Parathyroid adenoma (tissue), 2 donors: ENCODE results near the gene KRT6A.

ENCODE experiments used
- H2AFZ ChIP-seq: fragments of 300-600 bp; sonication (generic); one replicate; pipeline ENCODE4 v1.7.0; 2017; ENCODE audit warnings: antibody characterized with exemption, mild to moderate bottlenecking
- H3K27ac ChIP-seq: fragments of 300-600 bp; sonication (generic); one replicate; pipeline ENCODE4 v1.7.0; 2017
- H3K27me3 ChIP-seq: fragments of 300-600 bp; sonication (generic); one replicate; pipeline ENCODE4 v1.7.0; 2017; ENCODE audit warnings: low read length; ENCODE audit not compliant: control insufficient read depth, insufficient read depth
- H3K36me3 ChIP-seq: fragments of 300-600 bp; sonication (generic); one replicate; pipeline ENCODE4 v1.7.0; 2017; ENCODE audit warnings: low read length; ENCODE audit not compliant: control insufficient read depth, insufficient read depth
- H3K4me1 ChIP-seq: fragments of 300-600 bp; sonication (generic); one replicate; pipeline ENCODE4 v1.7.0; 2017; ENCODE audit warnings: control low read depth
- H3K4me2 ChIP-seq: fragments of 300-600 bp; sonication (generic); one replicate; pipeline ENCODE4 v1.7.0; 2017; ENCODE audit warnings: low read length
- H3K4me3 ChIP-seq: fragments of 300-600 bp; sonication (generic); one replicate; pipeline ENCODE4 v1.7.0; 2017; ENCODE audit warnings: low read depth, low read length
- H3K79me2 ChIP-seq: fragments of 300-600 bp; sonication (generic); one replicate; pipeline ENCODE4 v1.7.0; 2017; ENCODE audit warnings: control low read depth
- H3K9ac ChIP-seq: fragments of 300-600 bp; sonication (generic); one replicate; pipeline ENCODE4 v1.7.0; 2017; ENCODE audit warnings: mild to moderate bottlenecking
- H3K9me3 ChIP-seq: fragments of 300-600 bp; sonication (generic); one replicate; pipeline ENCODE4 v1.7.0; 2017; ENCODE audit warnings: low read length; ENCODE audit not compliant: control insufficient read depth
- TF ChIP-seq, protein P1 (sequence below): fragments of 300-600 bp; sonication (generic); IDR thresholded peaks from one replicate; pipeline ENCODE4 v1.7.0; 2017; ENCODE audit warnings: antibody characterized with exemption, mild to moderate bottlenecking
- donor health status: primary hyperparathyroidism.

KRT6A gene

DNA sequence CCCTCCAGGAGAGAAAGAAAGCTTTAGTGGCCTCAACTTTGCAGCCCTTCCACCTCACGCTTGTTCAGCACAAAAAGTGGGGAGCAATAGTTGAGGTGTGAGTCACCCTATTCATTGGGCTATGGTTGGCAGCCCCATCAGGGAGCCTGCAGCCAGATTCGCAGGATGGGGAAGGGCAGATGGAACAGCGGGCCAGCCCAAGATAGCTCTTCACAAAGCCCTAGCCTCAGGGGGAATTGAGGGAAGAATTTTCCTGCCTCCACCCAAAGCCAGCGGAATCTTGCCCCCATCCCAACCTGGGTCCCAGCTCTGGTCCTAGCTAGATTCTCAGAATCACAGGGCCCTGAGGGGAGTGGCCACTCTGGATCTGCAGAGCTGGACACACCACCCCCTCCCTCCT lies 30.8 kb upstream of the KRT6A start:
- no peak overlapping the region for H3K27ac ChIP-seq
- H3K4me2 ChIP-seq, result no peak overlapping the region
- no peaks in the 10 kb centered on the region for H3K36me3 ChIP-seq
- TF ChIP-seq, protein P1, sequence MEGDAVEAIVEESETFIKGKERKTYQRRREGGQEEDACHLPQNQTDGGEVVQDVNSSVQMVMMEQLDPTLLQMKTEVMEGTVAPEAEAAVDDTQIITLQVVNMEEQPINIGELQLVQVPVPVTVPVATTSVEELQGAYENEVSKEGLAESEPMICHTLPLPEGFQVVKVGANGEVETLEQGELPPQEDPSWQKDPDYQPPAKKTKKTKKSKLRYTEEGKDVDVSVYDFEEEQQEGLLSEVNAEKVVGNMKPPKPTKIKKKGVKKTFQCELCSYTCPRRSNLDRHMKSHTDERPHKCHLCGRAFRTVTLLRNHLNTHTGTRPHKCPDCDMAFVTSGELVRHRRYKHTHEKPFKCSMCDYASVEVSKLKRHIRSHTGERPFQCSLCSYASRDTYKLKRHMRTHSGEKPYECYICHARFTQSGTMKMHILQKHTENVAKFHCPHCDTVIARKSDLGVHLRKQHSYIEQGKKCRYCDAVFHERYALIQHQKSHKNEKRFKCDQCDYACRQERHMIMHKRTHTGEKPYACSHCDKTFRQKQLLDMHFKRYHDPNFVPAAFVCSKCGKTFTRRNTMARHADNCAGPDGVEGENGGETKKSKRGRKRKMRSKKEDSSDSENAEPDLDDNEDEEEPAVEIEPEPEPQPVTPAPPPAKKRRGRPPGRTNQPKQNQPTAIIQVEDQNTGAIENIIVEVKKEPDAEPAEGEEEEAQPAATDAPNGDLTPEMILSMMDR, result no peak
- H3K4me1 ChIP-seq, result no peaks in the 10 kb centered on the region
- no peak overlapping the region for H3K4me3 ChIP-seq
- no peak overlapping the region for H2AFZ ChIP-seq
- no peaks in the 10 kb centered on the region for H3K27me3 ChIP-seq
- H3K9me3 ChIP-seq, result no peaks in the 10 kb centered on the region
- no peak overlapping the region for H3K9ac ChIP-seq
- no peaks in the 10 kb centered on the region for H3K79me2 ChIP-seq

DNA sequence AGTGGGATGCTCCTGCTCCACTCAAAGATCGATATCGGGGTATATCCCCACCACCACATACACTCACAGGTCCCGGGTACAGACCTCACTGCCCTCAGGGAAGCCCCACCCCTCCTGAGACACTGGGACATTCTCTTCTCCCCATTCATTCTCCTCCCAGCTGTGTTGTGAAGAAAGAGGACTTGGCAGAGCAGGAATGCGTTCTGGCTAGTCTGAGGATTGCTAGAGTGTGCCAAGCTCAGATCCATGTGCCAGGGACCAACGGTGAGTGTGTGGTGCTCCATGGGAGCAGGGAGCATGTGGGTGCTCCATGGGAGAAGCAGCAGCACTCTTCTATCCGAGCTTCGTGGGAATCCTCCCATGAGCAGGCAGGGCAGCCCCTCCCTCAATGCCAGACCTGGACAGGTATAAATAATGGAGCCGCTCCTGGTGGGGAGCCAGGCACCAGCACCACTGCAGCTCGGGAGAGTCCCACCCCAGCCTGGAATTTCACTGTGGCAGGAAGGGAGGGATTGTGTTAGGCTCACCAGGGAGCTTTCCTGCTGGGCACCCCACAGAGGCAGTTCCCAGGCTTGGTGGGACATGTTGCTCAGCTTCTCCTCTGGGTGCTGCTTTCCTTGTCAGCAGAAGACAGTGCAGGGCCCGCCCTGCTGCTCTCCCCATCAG lies 29.4 kb upstream of the KRT6A start:
- Histone ChIP-seq H3K9me3 (no peaks in the 10 kb centered on the region), H3K4me2 (no peak overlapping the region), H2AFZ (no peak overlapping the region), H3K27ac (no peak overlapping the region), H3K9ac (no peak overlapping the region), H3K27me3 (no peaks in the 10 kb centered on the region), H3K36me3 (no peaks in the 10 kb centered on the region), H3K4me1 (no peaks in the 10 kb centered on the region), H3K4me3 (no peak overlapping the region), H3K79me2 (no peaks in the 10 kb centered on the region)
- TF ChIP-seq, protein P1, result no peak

GRCh38 chr12:52521568-52522266 lies 28.7 kb upstream of the KRT6A start:
- Histone ChIP-seq H2AFZ (no peak overlapping the region), H3K4me3 (no peak overlapping the region), H3K36me3 (no peaks in the 10 kb centered on the region), H3K27me3 (no peaks in the 10 kb centered on the region), H3K4me2 (no peak overlapping the region), H3K9me3 (no peaks in the 10 kb centered on the region), H3K27ac (no peak overlapping the region), H3K79me2 (no peaks in the 10 kb centered on the region), H3K4me1 (no peaks in the 10 kb centered on the region), H3K9ac (no peak overlapping the region)
- TF ChIP-seq, protein P1, result no peak

DNA sequence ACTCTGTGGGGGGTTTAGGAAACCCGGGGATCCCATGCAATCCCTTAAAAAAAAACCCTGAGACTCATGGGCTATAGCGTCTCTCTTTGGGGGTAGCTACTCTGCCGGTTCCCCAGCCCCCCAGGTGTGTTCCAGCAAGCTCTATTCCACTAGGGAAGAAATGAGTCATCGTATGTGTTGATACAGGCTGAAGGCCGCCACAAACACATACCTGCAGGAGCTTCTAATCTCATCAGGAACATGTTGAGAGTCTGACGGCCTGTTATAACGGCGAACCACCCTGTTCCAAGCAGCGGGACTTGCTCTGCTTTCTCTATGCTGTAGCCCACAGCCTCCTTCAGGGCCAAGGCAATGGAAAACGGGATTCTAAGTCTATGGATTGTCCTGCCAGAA lies 28.1 kb upstream of the KRT6A start:
- no peaks in the 10 kb centered on the region for H3K4me1 ChIP-seq
- no peaks in the 10 kb centered on the region for H3K9me3 ChIP-seq
- H3K27me3 ChIP-seq, result no peaks in the 10 kb centered on the region
- TF ChIP-seq, protein P1, result no peak
- H3K9ac ChIP-seq, result no peak overlapping the region
- no peak overlapping the region for H3K4me2 ChIP-seq
- no peaks in the 10 kb centered on the region for H3K36me3 ChIP-seq
- H3K27ac ChIP-seq, result no peak overlapping the region
- H2AFZ ChIP-seq, result no peak overlapping the region
- H3K4me3 ChIP-seq, result no peak overlapping the region
- no peaks in the 10 kb centered on the region for H3K79me2 ChIP-seq
